Measurements from ENCODE around the gene GRIK1.
"Not testable (repeated sequence)": the region's sequence is repeated elsewhere in the genome, so short reads cannot be mapped to it uniquely, and the experiment has no call there.

Gene GRIK1

GRCh38 chr21:29610779-29611360 lies 328.9 kb downstream of the GRIK1 start:
- no peak overlapping the region for H3K4me3 ChIP-seq (ENCODE audit: low read depth, low read length, poor library complexity, severe bottlenecking)
- no peaks in the 10 kb centered on the region for H3K9me3 ChIP-seq (ENCODE audit: low read length)
- H3K79me2 ChIP-seq (ENCODE audit: insufficient read depth, low read length), result no peaks in the 10 kb centered on the region
- no peaks in the 10 kb centered on the region for H4K20me1 ChIP-seq (ENCODE audit: insufficient read depth, low read length)
- no peak overlapping the region for H3K4me2 ChIP-seq (ENCODE audit: low read length)
- H2AFZ ChIP-seq (ENCODE audit: low read length), result no peak overlapping the region
- no peak overlapping the region for H3K27ac ChIP-seq (ENCODE audit: low read depth, low read length, poor library complexity, severe bottlenecking)
- H3K9ac ChIP-seq (ENCODE audit: low read length), result no peak overlapping the region
- H3F3A ChIP-seq (ENCODE audit: insufficient read depth, low read length), result no peaks in the 10 kb centered on the region
- H3K4me1 ChIP-seq (ENCODE audit: insufficient read depth, low read length, severe bottlenecking), result no peaks in the 10 kb centered on the region
- no peaks in the 10 kb centered on the region for H3K9me2 ChIP-seq (ENCODE audit: low read depth, low read length)
- H3K27me3 ChIP-seq (ENCODE audit: insufficient read depth, low read length), result no peaks in the 10 kb centered on the region
- H3K36me3 ChIP-seq (ENCODE audit: insufficient read depth, low read length), result no peaks in the 10 kb centered on the region
- TF ChIP-seq CTCF (IDR thresholded peaks at IDR 0.05; ENCODE audit: low read length) (no peak), EZH2 (IDR thresholded peaks at IDR 0.05; ENCODE audit: borderline replicate concordance, low read length) (no peak)

GRCh38 chr21:29606613-29607012 lies 333.2 kb downstream of the GRIK1 start:
- TF ChIP-seq CTCF (IDR thresholded peaks at IDR 0.05; ENCODE audit: low read length), result no peak
- TF ChIP-seq EZH2 (IDR thresholded peaks at IDR 0.05; ENCODE audit: borderline replicate concordance, low read length), result no peak
- no peaks in the 10 kb centered on the region for H3K79me2 ChIP-seq (ENCODE audit: insufficient read depth, low read length)
- H3K4me3 ChIP-seq (ENCODE audit: low read depth, low read length, poor library complexity, severe bottlenecking), result no peak overlapping the region
- no peaks in the 10 kb centered on the region for H3K9me3 ChIP-seq (ENCODE audit: low read length)
- H2AFZ ChIP-seq (ENCODE audit: low read length), result no peak overlapping the region
- H4K20me1 ChIP-seq (ENCODE audit: insufficient read depth, low read length), result no peaks in the 10 kb centered on the region
- no peaks in the 10 kb centered on the region for H3K36me3 ChIP-seq (ENCODE audit: insufficient read depth, low read length)
- H3K27me3 ChIP-seq (ENCODE audit: insufficient read depth, low read length), result no peaks in the 10 kb centered on the region
- H3K9me2 ChIP-seq (ENCODE audit: low read depth, low read length), result no peaks in the 10 kb centered on the region
- no peaks in the 10 kb centered on the region for H3K4me1 ChIP-seq (ENCODE audit: insufficient read depth, low read length, severe bottlenecking)
- H3F3A ChIP-seq (ENCODE audit: insufficient read depth, low read length), result no peaks in the 10 kb centered on the region
- no peak overlapping the region for H3K4me2 ChIP-seq (ENCODE audit: low read length)
- no peak overlapping the region for H3K27ac ChIP-seq (ENCODE audit: low read depth, low read length, poor library complexity, severe bottlenecking)
- no peak overlapping the region for H3K9ac ChIP-seq (ENCODE audit: low read length)

DNA sequence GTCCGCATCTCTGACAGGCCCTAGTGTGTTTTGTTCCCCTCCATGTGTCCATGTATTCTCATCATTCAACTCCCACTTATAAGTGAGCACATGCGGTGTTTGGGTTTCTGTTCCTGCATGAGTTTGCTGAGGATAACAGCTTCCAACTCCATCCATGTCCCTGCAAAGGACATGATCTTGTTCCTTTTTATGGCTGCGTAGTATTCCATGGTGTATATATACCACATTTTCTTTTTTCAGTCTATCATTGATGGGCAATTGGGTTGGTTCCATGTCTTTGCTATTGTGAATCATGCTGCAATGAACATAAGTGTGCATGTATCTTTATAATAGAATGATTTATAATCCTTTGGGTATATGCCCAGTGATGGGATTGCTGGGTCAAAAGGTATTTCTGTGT lies 334.6 kb downstream of the GRIK1 start:
- not testable (repeated sequence) for H3K27me3 ChIP-seq (ENCODE audit: insufficient read depth, low read length); H3K9ac ChIP-seq (ENCODE audit: low read length); H3K4me3 ChIP-seq (ENCODE audit: low read depth, low read length, poor library complexity, severe bottlenecking); H4K20me1 ChIP-seq (ENCODE audit: insufficient read depth, low read length); H3K4me1 ChIP-seq (ENCODE audit: insufficient read depth, low read length, severe bottlenecking); H3K4me2 ChIP-seq (ENCODE audit: low read length); H2AFZ ChIP-seq (ENCODE audit: low read length); H3K36me3 ChIP-seq (ENCODE audit: insufficient read depth, low read length); H3K27ac ChIP-seq (ENCODE audit: low read depth, low read length, poor library complexity, severe bottlenecking); H3F3A ChIP-seq (ENCODE audit: insufficient read depth, low read length); H3K9me3 ChIP-seq (ENCODE audit: low read length); H3K79me2 ChIP-seq (ENCODE audit: insufficient read depth, low read length); H3K9me2 ChIP-seq (ENCODE audit: low read depth, low read length)

DNA sequence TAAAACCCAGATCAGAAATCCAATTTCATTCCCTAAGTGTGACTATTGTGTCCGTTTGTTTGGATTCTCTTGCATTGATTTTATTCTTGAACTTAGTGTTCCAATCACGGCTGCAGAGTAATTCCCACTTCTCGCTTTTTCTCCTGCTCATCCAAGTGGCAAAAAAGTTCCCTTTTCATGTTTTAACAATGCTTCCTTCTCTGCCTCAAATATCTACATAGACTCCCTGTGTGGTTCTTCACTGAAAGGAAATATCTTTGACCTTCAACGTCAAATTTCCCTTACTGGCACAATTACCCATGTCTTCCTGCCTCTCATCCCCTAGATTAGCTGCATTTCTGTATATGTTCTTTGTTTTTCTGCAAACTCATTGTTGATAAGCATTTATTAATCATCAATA lies 335.7 kb downstream of the GRIK1 start:
- no peaks in the 10 kb centered on the region for H3F3A ChIP-seq (ENCODE audit: insufficient read depth, low read length)
- H3K27me3 ChIP-seq (ENCODE audit: insufficient read depth, low read length), result no peaks in the 10 kb centered on the region
- H3K9me3 ChIP-seq (ENCODE audit: low read length), result no peaks in the 10 kb centered on the region
- no peak overlapping the region for H3K4me3 ChIP-seq (ENCODE audit: low read depth, low read length, poor library complexity, severe bottlenecking)
- no peaks in the 10 kb centered on the region for H3K9me2 ChIP-seq (ENCODE audit: low read depth, low read length)
- no peaks in the 10 kb centered on the region for H4K20me1 ChIP-seq (ENCODE audit: insufficient read depth, low read length)
- no peaks in the 10 kb centered on the region for H3K36me3 ChIP-seq (ENCODE audit: insufficient read depth, low read length)
- H3K27ac ChIP-seq (ENCODE audit: low read depth, low read length, poor library complexity, severe bottlenecking), result no peak overlapping the region
- TF ChIP-seq EZH2 (IDR thresholded peaks at IDR 0.05; ENCODE audit: borderline replicate concordance, low read length) (no peak), CTCF (IDR thresholded peaks at IDR 0.05; ENCODE audit: low read length) (no peak)
- H3K9ac ChIP-seq (ENCODE audit: low read length), result no peak overlapping the region
- H2AFZ ChIP-seq (ENCODE audit: low read length), result no peak overlapping the region
- no peaks in the 10 kb centered on the region for H3K79me2 ChIP-seq (ENCODE audit: insufficient read depth, low read length)
- H3K4me2 ChIP-seq (ENCODE audit: low read length), result no peak overlapping the region
- no peaks in the 10 kb centered on the region for H3K4me1 ChIP-seq (ENCODE audit: insufficient read depth, low read length, severe bottlenecking)
